WTC11 (cell line): ENCODE results near the gene AP4S1.

ENCODE experiments used
- ATF1 ChIP-seq: sonication (generic); formaldehyde crosslinking; IDR thresholded peaks from 2 replicates; pipeline ENCODE4 v1.8.1; 2023; ENCODE audit warnings: mild to moderate bottlenecking, moderate library complexity, missing genetic modification reagents
- JUN ChIP-seq: sonication (generic); formaldehyde crosslinking; IDR thresholded peaks from 2 replicates; pipeline ENCODE4 v1.8.0; 2023; ENCODE audit warnings: mild to moderate bottlenecking, missing genetic modification reagents
- NR1H2 ChIP-seq: sonication (generic); formaldehyde crosslinking; IDR thresholded peaks from 2 replicates; pipeline ENCODE4 v1.9.0; 2021; ENCODE audit warnings: mild to moderate bottlenecking, moderate library complexity, missing genetic modification reagents
- PRRX2 ChIP-seq: fragments of 250-450 bp; sonication (Bioruptor Pico); IDR thresholded peaks from 2 replicates; pipeline ENCODE4 v1.8.0; 2021; ENCODE audit warnings: mild to moderate bottlenecking
- SOX15 ChIP-seq: fragments of 250-450 bp; sonication (Bioruptor Pico); IDR thresholded peaks from 2 replicates; pipeline ENCODE4 v1.9.0; 2021; ENCODE audit warnings: mild to moderate bottlenecking
- TCF7 ChIP-seq: sonication (generic); formaldehyde crosslinking; IDR thresholded peaks from 2 replicates; pipeline ENCODE4 v1.8.0; 2022; ENCODE audit warnings: mild to moderate bottlenecking, low read depth, missing genetic modification reagents, moderate library complexity
- ZNF121 ChIP-seq: sonication (generic); formaldehyde crosslinking; IDR thresholded peaks from 2 replicates; pipeline ENCODE4 v1.8.0; 2023; ENCODE audit warnings: missing genetic modification reagents
- TF ChIP-seq, protein P1 (sequence below): fragments of 200-600 bp; IDR thresholded peaks from 2 replicates; pipeline ENCODE4 v1.8.0; 2022; ENCODE audit warnings: antibody characterized with exemption
- TF ChIP-seq, protein P2 (sequence below): sonication (generic); formaldehyde crosslinking; IDR thresholded peaks from 2 replicates; pipeline ENCODE4 v1.8.0; 2023; ENCODE audit warnings: missing genetic modification reagents, mild to moderate bottlenecking, borderline replicate concordance
- TF ChIP-seq, protein P3 (sequence below): sonication (generic); formaldehyde crosslinking; conservative IDR thresholded peaks from 2 replicates; pipeline ENCODE4 v1.8.1; 2023; ENCODE audit warnings: mild to moderate bottlenecking, low read depth, missing genetic modification reagents, moderate library complexity
- TF ChIP-seq, protein P4 (sequence below): sonication (generic); formaldehyde crosslinking; IDR thresholded peaks from 2 replicates; pipeline ENCODE4 v1.8.0; 2022; ENCODE audit warnings: mild to moderate bottlenecking, missing genetic modification reagents
- TF ChIP-seq, protein P5 (sequence below): fragments of 250-450 bp; sonication (Bioruptor Pico); IDR thresholded peaks from 2 replicates; pipeline ENCODE4 v1.9.0; 2021; ENCODE audit warnings: mild to moderate bottlenecking
- TF ChIP-seq, protein P6 (sequence below): sonication (generic); formaldehyde crosslinking; IDR thresholded peaks from 2 replicates; pipeline ENCODE4 v1.8.1; 2023; ENCODE audit warnings: mild to moderate bottlenecking, missing genetic modification reagents, moderate library complexity
- TF ChIP-seq, protein P7 (sequence below): sonication (generic); formaldehyde crosslinking; IDR thresholded peaks from 2 replicates; pipeline ENCODE4 v1.8.0; 2022; ENCODE audit warnings: missing genetic modification reagents

DNA sequence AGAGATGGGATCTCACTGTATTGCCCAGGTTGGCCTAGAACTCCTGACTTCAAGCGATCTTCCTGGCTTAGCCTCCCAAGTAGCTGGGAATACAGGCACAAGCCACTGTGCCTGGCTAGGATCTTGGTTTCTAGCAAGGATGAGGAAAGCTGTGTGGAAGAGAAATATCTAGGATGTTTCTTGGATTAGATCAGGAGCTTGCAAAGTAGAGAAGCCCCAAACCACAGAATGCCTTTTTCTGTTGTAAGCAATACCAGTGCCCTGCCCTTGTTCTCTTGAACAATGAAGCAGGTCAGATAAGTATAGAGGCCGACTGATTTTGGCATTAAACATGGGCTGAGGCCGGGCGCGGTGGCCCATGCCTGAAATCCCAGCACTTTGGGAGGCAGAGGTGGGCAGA, 45.0 kb downstream of the AP4S1 start:
- TF ChIP-seq, protein P1, sequence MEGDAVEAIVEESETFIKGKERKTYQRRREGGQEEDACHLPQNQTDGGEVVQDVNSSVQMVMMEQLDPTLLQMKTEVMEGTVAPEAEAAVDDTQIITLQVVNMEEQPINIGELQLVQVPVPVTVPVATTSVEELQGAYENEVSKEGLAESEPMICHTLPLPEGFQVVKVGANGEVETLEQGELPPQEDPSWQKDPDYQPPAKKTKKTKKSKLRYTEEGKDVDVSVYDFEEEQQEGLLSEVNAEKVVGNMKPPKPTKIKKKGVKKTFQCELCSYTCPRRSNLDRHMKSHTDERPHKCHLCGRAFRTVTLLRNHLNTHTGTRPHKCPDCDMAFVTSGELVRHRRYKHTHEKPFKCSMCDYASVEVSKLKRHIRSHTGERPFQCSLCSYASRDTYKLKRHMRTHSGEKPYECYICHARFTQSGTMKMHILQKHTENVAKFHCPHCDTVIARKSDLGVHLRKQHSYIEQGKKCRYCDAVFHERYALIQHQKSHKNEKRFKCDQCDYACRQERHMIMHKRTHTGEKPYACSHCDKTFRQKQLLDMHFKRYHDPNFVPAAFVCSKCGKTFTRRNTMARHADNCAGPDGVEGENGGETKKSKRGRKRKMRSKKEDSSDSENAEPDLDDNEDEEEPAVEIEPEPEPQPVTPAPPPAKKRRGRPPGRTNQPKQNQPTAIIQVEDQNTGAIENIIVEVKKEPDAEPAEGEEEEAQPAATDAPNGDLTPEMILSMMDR, result no peak
- TF ChIP-seq, protein P2, sequence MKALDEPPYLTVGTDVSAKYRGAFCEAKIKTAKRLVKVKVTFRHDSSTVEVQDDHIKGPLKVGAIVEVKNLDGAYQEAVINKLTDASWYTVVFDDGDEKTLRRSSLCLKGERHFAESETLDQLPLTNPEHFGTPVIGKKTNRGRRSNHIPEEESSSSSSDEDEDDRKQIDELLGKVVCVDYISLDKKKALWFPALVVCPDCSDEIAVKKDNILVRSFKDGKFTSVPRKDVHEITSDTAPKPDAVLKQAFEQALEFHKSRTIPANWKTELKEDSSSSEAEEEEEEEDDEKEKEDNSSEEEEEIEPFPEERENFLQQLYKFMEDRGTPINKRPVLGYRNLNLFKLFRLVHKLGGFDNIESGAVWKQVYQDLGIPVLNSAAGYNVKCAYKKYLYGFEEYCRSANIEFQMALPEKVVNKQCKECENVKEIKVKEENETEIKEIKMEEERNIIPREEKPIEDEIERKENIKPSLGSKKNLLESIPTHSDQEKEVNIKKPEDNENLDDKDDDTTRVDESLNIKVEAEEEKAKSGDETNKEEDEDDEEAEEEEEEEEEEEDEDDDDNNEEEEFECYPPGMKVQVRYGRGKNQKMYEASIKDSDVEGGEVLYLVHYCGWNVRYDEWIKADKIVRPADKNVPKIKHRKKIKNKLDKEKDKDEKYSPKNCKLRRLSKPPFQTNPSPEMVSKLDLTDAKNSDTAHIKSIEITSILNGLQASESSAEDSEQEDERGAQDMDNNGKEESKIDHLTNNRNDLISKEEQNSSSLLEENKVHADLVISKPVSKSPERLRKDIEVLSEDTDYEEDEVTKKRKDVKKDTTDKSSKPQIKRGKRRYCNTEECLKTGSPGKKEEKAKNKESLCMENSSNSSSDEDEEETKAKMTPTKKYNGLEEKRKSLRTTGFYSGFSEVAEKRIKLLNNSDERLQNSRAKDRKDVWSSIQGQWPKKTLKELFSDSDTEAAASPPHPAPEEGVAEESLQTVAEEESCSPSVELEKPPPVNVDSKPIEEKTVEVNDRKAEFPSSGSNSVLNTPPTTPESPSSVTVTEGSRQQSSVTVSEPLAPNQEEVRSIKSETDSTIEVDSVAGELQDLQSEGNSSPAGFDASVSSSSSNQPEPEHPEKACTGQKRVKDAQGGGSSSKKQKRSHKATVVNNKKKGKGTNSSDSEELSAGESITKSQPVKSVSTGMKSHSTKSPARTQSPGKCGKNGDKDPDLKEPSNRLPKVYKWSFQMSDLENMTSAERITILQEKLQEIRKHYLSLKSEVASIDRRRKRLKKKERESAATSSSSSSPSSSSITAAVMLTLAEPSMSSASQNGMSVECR (CRISPR knock-in tag), result no peak
- TF ChIP-seq ATF1 (CRISPR knock-in tag) (no peak), JUN (CRISPR knock-in tag) (no peak), SOX15 (CRISPR knock-in tag) (no peak), PRRX2 (CRISPR knock-in tag) (no peak), NR1H2 (no peak), ZNF121 (CRISPR knock-in tag) (0 out of 2 replicates have a peak, but pooled peaks have one; percentile 26), TCF7 (CRISPR knock-in tag) (no peak)
- TF ChIP-seq, protein P3, sequence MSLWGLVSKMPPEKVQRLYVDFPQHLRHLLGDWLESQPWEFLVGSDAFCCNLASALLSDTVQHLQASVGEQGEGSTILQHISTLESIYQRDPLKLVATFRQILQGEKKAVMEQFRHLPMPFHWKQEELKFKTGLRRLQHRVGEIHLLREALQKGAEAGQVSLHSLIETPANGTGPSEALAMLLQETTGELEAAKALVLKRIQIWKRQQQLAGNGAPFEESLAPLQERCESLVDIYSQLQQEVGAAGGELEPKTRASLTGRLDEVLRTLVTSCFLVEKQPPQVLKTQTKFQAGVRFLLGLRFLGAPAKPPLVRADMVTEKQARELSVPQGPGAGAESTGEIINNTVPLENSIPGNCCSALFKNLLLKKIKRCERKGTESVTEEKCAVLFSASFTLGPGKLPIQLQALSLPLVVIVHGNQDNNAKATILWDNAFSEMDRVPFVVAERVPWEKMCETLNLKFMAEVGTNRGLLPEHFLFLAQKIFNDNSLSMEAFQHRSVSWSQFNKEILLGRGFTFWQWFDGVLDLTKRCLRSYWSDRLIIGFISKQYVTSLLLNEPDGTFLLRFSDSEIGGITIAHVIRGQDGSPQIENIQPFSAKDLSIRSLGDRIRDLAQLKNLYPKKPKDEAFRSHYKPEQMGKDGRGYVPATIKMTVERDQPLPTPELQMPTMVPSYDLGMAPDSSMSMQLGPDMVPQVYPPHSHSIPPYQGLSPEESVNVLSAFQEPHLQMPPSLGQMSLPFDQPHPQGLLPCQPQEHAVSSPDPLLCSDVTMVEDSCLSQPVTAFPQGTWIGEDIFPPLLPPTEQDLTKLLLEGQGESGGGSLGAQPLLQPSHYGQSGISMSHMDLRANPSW (CRISPR knock-in tag), result no peak
- TF ChIP-seq, protein P4, sequence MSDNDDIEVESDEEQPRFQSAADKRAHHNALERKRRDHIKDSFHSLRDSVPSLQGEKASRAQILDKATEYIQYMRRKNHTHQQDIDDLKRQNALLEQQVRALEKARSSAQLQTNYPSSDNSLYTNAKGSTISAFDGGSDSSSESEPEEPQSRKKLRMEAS, result no peak
- TF ChIP-seq, protein P5, sequence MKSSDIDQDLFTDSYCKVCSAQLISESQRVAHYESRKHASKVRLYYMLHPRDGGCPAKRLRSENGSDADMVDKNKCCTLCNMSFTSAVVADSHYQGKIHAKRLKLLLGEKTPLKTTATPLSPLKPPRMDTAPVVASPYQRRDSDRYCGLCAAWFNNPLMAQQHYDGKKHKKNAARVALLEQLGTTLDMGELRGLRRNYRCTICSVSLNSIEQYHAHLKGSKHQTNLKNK (CRISPR knock-in tag), result no peak
- TF ChIP-seq, protein P6, sequence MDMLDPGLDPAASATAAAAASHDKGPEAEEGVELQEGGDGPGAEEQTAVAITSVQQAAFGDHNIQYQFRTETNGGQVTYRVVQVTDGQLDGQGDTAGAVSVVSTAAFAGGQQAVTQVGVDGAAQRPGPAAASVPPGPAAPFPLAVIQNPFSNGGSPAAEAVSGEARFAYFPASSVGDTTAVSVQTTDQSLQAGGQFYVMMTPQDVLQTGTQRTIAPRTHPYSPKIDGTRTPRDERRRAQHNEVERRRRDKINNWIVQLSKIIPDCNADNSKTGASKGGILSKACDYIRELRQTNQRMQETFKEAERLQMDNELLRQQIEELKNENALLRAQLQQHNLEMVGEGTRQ (CRISPR knock-in tag), result no peak
- TF ChIP-seq, protein P7, sequence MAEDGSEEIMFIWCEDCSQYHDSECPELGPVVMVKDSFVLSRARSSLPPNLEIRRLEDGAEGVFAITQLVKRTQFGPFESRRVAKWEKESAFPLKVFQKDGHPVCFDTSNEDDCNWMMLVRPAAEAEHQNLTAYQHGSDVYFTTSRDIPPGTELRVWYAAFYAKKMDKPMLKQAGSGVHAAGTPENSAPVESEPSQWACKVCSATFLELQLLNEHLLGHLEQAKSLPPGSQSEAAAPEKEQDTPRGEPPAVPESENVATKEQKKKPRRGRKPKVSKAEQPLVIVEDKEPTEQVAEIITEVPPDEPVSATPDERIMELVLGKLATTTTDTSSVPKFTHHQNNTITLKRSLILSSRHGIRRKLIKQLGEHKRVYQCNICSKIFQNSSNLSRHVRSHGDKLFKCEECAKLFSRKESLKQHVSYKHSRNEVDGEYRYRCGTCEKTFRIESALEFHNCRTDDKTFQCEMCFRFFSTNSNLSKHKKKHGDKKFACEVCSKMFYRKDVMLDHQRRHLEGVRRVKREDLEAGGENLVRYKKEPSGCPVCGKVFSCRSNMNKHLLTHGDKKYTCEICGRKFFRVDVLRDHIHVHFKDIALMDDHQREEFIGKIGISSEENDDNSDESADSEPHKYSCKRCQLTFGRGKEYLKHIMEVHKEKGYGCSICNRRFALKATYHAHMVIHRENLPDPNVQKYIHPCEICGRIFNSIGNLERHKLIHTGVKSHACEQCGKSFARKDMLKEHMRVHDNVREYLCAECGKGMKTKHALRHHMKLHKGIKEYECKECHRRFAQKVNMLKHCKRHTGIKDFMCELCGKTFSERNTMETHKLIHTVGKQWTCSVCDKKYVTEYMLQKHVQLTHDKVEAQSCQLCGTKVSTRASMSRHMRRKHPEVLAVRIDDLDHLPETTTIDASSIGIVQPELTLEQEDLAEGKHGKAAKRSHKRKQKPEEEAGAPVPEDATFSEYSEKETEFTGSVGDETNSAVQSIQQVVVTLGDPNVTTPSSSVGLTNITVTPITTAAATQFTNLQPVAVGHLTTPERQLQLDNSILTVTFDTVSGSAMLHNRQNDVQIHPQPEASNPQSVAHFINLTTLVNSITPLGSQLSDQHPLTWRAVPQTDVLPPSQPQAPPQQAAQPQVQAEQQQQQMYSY (CRISPR knock-in tag), result no peak
